Measurements from ENCODE around the gene PNKP.

Gene PNKP

DNA sequence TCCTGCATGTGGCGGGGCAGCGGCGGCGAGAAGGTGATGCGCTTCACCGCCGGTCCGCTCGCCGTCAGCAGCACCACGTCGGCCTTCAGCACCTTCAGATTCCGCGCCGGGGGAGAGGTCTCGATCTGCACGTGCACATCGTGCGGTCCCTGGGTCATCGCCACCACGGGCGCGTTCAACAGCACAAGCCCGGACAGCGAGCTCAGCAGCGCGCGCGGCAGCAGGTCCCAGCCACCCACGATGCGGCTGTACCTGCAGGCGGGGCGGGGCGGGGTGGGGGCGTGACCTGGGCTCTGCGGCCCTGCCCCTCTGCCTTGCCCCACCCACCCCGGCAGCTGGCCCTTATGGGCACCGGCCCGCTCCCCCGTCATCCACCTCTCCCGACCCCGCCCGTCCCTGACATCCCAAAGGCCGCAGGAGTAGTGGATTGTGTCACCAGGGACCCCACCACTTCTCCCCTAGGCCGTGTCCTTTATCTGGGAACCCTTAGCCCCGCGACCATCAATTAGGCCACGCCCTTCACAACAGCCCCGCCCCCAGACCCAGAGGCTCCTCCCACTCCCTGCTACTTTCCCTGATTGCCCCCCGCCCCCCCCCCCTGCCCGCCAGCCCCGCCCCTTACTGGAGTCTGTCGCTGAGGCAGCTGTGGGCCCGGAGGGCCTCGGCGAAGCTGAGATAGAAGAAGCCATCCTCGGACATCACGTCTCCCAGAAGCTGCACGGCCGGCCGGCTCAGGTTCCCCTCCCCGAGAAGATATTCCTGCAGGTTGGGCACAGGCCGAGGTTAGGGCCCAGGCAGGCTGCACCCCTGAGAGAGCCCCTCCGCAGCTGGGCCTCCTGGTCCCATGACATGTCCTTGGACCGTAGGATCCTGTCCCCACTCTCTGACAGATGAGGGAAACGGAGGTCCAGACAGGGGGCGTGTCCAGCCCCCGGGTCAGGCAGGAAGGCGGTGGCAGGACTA is 23.3 kb upstream of the PNKP start:
- DNase-seq (ENCODE audit: low read depth in 3 of 3), result peak; percentile 28 to 64 (median 50)

- peak; percentile 61 to 69 (median 62) for DNase-seq (ENCODE audit: low read depth in 3 of 3)
These were observed 22.4 kb upstream of the PNKP start for GRCh38 chr19:49889687-49890348.

- DNase-seq (ENCODE audit: low read depth in 3 of 3), result no peak
These were observed 21.8 kb upstream of the PNKP start for GRCh38 chr19:49889038-49889686.

DNA sequence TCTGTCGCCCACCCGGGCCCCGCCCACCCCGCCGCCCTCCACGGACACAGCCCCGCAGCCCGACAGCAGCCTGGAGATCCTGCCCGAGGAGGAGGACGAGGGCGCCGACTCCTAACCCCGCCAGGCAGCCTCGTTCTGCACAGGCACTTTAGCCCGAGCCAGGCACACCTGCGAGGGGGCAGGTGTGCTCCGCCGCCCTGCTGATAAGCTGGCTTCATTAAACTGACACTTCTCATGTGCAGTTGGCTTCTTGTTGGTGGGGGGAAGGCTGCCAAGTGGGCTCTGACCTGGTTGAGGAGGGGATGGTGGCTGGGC is 21.1 kb upstream of the PNKP start:
- DNase-seq (ENCODE audit: low read depth in 3 of 3), result no peak

DNA sequence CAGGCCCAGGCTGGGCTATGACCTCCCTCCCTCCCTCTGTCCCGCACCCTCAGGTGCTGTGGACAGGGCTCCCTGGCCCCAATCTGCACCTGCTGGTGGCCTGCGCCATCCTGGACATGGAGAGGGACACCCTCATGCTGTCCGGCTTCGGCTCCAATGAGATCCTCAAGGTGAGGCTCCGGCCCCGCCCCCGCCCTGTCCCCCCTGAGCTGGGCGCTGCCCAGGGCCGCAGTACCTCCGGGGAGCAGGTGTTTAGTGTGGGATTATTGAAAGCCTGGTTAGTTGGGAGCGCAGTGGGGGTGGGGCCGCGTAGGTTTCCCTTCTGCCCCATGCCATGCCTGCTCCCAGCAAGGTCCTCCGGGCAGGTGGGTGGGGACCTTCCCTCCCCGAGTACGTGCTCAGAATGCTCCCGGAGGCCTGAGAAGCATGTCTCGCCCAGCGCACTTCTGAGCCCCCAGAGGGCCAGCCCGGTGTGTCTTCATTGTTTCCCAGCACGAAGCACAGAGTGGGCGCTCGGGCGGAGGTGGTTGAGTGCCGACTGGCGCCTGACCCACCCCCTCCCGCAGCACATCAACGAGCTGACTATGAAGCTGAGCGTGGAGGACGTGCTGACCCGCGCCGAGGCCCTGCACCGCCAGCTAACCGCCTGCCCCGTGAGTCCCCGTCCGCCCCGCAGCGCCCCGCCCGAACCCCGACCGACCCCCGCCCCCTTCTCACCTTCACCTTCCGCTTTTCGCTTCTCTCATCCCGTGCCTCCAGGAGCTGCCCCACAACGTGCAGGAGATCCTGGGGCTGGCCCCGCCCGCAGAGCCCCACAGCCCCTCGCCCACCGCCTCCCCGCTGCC is 20.5 kb upstream of the PNKP start:
- no peak for DNase-seq (ENCODE audit: low read depth in 3 of 3)

- DNase-seq (ENCODE audit: low read depth in 3 of 3), result no peak
These were observed 19.8 kb upstream of the PNKP start for GRCh38 chr19:49887037-49887664.

DNA sequence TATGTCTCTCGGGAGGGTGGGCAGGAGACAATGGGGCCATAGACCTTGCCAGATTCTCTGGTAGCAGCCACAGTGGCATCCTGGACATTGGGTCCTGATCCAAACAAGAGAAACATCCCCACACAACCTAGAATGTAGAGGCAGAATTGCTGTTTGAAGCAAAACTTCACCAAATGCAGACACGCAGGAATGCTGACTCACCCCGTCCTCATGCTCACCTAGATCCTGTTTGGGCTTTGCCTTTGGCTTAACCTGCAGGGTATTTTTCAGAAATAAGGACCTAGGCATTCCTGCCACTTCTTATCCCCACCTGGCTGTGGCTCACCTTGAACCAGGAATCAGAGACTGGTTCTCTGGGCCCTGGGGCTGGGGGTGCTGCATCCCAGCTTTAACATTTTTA is 17.4 kb upstream of the PNKP start:
- no peak for DNase-seq (ENCODE audit: low read depth in 3 of 3)

- no peak for DNase-seq (ENCODE audit: low read depth in 3 of 3)
These were observed 16.7 kb upstream of the PNKP start for GRCh38 chr19:49884109-49884508.

GRCh38 chr19:49883094-49883493 is 15.7 kb upstream of the PNKP start:
- no peak for DNase-seq (ENCODE audit: low read depth in 3 of 3)

DNA sequence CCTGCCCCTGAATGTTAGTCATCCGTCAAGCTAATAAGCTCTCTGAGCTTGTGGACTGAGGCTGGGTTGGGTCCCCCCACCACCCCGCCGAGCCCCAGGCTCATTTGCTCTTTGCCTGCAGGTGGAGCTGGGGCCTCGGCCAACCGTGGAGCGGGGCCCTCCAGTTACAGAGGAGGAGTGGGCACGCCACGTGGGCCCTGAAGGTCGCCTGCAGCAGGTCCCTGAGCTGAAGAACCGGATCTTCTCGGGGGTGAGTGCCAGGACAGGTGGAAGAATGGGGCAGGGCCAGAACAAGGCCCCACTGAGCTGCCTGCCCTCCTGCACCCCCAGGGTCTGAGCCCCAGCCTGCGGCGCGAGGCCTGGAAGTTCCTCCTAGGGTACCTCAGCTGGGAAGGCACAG is 15.3 kb upstream of the PNKP start:
- no peak for DNase-seq (ENCODE audit: low read depth in 3 of 3)

- no peak for DNase-seq (ENCODE audit: low read depth in 3 of 3)
These were observed 14.5 kb upstream of the PNKP start for GRCh38 chr19:49881672-49882394.

DNA sequence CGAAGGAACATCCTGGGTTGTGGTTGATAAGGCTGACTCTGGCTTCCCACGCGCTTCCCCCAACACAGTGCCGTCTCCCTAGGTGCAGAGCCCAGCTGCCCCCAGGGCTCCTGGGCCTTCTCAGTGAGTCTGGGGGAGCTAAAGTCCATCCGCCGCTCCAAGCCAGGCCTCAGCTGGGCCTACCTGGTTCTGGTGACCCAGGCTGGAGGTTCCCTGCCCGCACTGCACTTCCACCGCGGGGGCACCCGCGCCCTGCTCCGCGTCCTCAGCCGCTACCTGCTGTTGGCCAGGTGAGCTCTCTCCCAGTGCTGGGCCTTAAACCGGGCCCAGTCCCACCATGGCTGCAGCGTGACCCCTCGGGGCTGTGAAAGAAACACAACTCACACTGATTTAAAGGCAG is 13.8 kb upstream of the PNKP start:
- DNase-seq (ENCODE audit: low read depth in 3 of 3), result no peak

DNA sequence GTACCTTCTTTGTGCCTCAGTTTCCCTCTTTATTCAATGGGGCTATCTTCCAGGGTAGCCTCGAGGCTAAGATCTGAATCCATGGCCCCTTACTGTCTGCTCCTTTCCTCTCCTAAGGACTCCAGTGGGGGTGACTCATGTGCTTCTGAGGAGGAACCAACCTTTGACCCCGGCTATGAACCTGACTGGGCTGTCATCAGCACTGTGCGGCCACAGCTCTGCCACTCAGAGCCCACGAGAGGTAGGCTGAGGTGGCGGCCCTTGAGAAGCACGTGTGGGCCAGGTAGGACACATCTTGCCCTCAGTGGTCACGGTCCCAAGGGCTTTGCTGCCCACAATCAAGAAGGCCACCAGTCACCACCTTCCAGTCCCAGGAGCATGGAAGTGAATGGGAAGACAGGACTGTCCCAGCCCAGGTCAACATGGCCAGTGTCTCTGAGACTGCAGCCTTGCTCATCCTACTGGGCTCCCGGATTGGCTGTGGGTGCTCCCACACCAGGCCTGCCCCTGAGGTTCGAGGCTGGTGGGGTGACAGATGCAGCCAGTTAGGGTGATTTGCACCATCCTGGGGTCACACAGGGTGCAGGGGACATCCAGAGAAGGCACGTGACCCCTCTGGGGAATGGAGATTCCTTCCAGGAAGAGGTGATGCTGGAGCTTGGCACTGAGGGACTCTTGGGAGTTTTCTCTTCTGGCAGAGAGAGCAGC is 12.9 kb upstream of the PNKP start:
- no peak for DNase-seq (ENCODE audit: low read depth in 3 of 3)

DNA sequence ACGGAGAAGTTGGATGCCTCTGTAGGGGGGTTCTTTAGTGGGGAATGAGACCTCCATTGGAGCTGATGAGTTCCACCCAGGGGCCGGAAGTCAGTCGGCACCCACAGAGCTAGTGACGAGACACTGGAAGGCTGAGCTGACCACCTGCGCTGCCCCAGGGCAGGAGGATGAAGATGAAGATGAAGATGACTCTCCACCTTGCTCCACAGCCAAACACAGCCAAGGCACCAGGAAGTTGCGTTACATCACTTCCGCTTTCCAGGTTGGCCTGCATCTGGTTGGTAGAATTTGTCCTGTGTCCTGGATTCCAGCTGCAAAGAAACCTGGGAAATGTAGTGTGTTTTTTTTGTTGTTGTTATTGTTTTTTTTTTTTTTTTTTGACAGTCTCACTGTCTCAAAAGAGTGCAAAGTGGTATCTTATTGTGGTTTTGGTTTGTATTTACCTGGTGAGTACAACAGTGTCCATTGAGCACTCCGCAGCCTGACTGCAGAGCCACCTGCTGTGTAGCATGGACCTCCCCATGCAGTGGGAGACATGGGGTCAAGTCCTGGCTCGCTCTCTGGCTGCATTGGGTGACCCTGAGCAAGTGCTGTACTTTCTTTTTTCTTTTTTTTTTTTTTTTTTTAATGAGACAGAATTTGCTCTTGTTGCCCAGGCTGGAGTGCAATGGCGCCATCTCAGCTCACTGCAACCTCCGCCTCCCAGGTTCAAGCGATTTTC is 12.0 kb upstream of the PNKP start:
- DNase-seq (ENCODE audit: low read depth in 3 of 3), result no peak

DNA sequence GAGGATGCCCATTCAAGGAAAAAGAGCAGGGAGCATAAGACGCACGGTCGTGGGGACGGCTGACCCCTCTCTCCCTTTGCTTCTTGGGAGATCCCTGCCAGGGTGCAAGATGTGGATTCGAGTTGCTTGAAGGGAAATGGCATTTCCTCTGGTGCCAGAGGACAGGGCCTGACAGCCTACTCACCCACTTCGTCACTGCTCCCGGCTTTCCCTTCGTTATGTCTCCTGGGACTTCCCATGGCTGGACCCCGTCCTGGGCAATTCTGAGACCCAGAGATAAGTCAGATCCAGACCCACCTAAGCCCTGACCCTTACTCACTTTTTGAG is 11.3 kb upstream of the PNKP start:
- DNase-seq (ENCODE audit: low read depth in 3 of 3), result no peak

DNA sequence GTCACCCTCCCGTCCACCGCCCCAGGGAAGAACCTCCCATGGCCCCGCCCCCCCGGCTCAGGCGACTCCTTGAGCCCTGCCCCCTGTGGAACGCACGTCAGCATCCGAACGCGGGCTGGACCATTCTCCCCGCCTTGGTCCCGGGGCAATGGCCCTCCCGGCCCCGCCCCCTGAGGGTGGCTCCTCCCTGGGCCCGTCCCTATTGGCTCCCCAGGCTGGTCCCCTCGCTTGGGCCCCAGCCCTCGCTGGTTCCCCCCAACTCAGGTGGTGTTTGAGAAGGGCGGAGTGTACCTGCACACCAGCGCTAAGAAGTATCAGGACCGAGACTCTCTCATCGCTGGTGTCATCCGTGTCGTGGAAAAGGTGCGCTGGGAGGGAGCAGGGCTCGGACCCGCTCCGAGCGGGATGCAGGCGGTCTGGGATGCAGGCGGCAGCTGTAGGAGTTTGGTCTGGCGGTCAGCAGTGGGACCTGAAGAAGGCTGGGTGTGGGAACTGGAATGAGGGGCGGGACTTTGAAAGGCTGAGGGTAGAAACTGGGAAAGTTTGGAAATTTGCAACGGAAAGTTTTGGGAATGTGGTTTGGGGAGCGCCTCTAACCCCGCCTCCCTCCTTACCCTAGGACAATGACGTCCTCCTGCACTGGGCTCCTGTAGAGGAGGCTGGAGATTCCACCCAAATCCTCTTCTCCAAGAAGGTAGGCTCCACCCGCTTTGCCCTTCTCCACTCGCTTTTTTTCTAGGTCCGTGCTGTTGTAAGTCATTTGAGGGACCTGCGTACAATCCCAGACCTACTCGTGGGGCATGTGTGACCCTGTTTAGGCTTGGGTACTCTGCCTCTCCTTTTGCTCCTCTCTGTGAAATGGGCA is 10.7 kb upstream of the PNKP start:
- DNase-seq (ENCODE audit: low read depth in 3 of 3), result peak; percentile 98 to 100 (median 98)

DNA sequence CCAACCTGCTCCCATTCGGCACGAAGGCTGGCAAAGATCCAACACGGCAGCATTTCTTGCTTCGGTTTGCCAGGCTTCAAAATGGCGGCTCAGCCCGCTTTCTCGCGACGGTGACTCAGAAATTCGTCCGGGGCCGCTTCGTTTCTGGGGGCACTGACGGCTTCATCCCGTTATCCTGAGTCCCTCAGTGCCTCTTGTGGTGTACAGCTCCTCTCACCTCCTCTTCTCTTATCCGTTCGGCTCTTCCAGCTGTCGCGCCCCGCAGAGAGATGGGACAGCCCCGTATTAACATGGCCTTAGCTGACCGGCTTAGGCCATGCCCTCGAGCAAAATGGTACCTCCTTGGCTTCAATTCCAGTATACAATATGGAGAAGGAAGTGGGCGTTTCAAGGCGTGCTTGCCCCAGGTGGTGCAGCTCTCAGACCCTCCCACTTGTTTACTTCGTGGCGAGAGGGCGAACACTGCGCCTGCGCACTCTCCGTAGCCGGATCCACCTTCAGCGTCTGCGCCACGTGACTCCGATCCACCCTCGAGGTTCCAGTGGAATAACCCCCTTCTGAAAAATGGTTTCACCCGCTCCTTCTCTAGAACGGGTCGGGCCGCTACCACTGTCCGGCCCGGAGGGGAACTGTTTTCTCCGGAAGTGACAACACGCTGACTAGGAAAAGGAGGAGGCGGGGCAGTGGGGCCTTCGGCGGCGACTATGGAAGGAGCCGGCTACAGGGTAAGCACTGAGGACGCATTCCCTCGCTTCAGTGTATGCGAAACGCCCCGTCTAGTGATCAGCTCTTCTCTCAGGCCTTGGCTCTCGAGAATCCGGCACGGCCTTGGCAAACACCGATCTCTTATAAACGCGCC is 9.9 kb upstream of the PNKP start, which contains the start of the genes AKT1S1 and TBC1D17:
AKT1S1 (minus strand) TSS at position 336 of the 859 bp plus-strand sequence. CDS start 4,060 bp downstream, outside the sequence.
TBC1D17 (plus strand) TSS at position 683 of the 859 bp plus-strand sequence; CDS start at position 705, 22 bp downstream.
- peak; percentile 93 to 97 (median 95) for DNase-seq (ENCODE audit: low read depth in 3 of 3)
